B cell (primary cell): ENCODE results near the gene AGPAT3.

Experiments used
- EZH2 ChIP-seq: IDR thresholded peaks from 2 replicates; pipeline ENCODE4 v1.6.1; 2012; ENCODE audit warnings: borderline replicate concordance, low read depth, mild to moderate bottlenecking, moderate library complexity, low read length; ENCODE audit not compliant: insufficient read depth, poor library complexity, severe bottlenecking
- TF ChIP-seq, protein P1 (sequence below): fragments of 200-600 bp; IDR thresholded peaks from one replicate; pipeline ENCODE4 v1.8.0; 2022; ENCODE audit warnings: antibody characterized with exemption, mild to moderate bottlenecking

- TF ChIP-seq, protein P1, sequence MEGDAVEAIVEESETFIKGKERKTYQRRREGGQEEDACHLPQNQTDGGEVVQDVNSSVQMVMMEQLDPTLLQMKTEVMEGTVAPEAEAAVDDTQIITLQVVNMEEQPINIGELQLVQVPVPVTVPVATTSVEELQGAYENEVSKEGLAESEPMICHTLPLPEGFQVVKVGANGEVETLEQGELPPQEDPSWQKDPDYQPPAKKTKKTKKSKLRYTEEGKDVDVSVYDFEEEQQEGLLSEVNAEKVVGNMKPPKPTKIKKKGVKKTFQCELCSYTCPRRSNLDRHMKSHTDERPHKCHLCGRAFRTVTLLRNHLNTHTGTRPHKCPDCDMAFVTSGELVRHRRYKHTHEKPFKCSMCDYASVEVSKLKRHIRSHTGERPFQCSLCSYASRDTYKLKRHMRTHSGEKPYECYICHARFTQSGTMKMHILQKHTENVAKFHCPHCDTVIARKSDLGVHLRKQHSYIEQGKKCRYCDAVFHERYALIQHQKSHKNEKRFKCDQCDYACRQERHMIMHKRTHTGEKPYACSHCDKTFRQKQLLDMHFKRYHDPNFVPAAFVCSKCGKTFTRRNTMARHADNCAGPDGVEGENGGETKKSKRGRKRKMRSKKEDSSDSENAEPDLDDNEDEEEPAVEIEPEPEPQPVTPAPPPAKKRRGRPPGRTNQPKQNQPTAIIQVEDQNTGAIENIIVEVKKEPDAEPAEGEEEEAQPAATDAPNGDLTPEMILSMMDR: no peak
- no peak for TF ChIP-seq EZH2
Measured at GRCh38 chr21:43968410-43969114, 103.5 kb downstream of the AGPAT3 start.
